ENCODE data around the gene RNLS. TPM values are rescaled to one million over a fixed set of nuclear protein-coding genes. Genes with fewer than 3 reads are reported as not detected.

RNLS gene
- total and polyA plus RNA-seq, 4 donors: 5.8 to 11.6 (median 7.9) TPM

DNA sequence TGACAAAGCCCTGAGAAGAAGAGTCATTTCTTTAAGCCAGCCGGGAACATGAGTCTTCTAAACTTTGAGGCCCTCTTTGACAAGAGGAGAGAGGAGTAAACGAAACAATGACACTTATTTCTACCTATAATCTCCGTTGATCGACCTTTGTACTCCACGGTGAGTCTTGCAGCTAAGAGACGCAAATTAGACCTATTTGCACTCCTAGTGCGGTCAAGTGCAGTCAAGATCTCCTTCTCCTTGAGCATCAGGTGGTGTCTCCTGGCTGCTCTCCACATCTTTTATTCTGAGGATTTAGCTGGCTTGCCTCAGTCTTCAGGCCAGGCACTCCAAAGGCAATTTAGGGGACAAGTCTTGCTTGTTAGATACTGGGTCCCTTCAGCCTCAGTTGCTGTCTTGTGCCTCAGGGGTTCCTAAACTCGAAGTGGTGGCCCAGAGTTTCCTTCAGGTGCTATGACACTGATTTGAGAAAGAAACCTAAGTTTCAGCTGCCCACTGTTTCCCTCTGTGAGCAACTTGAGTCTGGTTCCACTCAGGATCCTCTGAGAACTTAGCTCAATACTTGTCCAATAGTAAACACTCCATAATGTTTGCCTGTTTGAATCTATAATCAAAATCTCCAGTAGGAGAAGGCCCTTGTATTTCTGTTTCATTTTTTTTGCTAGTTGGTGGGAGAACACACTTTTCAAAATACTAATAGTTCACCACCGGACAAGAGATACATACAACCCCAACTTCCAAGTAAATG is 312.9 kb downstream of the RNLS start:
- Histone ChIP-seq H3K27ac (ENCODE audit: low read depth in 1 of 2, low read length in 1 of 2) (no peak overlapping the region), H3K9ac (ENCODE audit: insufficient read depth in 1 of 2, low read length in 2 of 2) (no peak overlapping the region), H3K4me1 (ENCODE audit: control insufficient read depth in 5 of 5, insufficient read depth in 5 of 5, low read length in 5 of 5) (peaks cover 0 to 17% (median 4%) of the 10 kb centered on the region in 5 donors), H3K36me3 (ENCODE audit: control insufficient read depth in 4 of 4, insufficient read depth in 4 of 4, low read length in 4 of 4) (no peaks in the 10 kb centered on the region), H3K27me3 (ENCODE audit: control insufficient read depth in 3 of 3, insufficient read depth in 3 of 3, low read length in 2 of 3) (no peaks in the 10 kb centered on the region), H3K4me3 (no peak overlapping the region), H3K9me3 (ENCODE audit: control insufficient read depth in 4 of 4, insufficient read depth in 3 of 4, low read length in 3 of 4) (no peaks in the 10 kb centered on the region)
- TF ChIP-seq, protein P1, sequence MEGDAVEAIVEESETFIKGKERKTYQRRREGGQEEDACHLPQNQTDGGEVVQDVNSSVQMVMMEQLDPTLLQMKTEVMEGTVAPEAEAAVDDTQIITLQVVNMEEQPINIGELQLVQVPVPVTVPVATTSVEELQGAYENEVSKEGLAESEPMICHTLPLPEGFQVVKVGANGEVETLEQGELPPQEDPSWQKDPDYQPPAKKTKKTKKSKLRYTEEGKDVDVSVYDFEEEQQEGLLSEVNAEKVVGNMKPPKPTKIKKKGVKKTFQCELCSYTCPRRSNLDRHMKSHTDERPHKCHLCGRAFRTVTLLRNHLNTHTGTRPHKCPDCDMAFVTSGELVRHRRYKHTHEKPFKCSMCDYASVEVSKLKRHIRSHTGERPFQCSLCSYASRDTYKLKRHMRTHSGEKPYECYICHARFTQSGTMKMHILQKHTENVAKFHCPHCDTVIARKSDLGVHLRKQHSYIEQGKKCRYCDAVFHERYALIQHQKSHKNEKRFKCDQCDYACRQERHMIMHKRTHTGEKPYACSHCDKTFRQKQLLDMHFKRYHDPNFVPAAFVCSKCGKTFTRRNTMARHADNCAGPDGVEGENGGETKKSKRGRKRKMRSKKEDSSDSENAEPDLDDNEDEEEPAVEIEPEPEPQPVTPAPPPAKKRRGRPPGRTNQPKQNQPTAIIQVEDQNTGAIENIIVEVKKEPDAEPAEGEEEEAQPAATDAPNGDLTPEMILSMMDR (IDR thresholded peaks at IDR 0.05; ENCODE audit: control extremely low read depth, extremely low read depth): no peak
- ATAC-seq (ENCODE audit: insufficient read depth, low FRiP score): no peak
- no peak for DNase-seq
- WGBS, 2 donors: 77 to 88% methylated on average over 9 of the region's 9 CpGs

DNA sequence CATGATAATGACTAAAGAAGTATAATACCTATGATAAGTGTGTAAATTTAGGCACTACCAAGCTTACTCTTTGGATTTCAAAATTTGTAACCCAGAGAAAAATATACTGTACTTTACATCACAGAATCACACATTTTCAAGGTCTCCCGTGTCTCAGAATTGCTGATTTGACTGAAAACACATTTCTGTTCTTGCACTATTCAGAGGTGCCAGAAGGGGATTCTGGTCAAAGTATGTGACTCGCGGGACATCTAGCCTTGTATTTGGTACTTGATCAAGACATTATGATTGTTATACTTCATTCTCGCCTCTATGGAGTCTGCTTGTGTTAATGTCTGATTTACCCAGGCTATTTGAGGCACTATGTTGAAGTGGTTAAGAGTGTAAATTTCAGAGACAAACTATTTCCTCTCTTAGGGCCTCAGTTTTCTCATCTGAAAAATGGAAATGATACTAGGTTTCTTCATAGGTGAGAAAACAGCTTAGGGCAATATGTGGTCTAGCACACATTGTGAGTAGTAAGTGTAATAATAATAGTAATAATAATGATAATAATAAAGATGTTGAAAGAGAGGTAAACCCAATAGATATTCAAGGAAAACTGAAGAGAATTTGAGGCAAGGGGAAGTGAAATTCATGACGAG is 320.4 kb downstream of the RNLS start:
- WGBS, 2 donors: 90 to 96% methylated on average over 5 of the region's 5 CpGs
- no peaks in the 10 kb centered on the region for H3K9me3 ChIP-seq (ENCODE audit: control insufficient read depth in 4 of 4, insufficient read depth in 3 of 4, low read length in 3 of 4)

DNA sequence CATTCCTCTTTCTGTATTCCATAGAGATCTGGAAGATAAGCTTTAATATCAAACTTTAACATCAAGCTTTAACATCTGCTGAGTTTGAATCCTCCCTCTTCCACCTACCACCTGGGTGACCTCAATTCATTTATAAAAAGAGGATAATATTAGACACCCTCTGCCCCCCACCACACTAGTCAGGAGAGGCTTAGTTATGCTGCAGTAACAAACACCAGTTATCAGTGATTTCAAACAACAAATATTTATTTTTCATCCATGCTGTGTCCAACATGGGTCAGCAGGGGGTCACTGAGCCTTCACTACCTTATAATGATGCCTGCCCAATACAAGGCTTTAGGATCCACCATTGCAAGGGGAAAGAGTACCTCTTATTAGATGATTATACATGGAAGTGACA is 322.0 kb downstream of the RNLS start:
- H3K27ac ChIP-seq (ENCODE audit: low read depth in 1 of 2, low read length in 1 of 2): no peak overlapping the region
- H3K27me3 ChIP-seq (ENCODE audit: control insufficient read depth in 3 of 3, insufficient read depth in 3 of 3, low read length in 2 of 3): no peaks in the 10 kb centered on the region
- TF ChIP-seq, protein P1 (IDR thresholded peaks at IDR 0.05; ENCODE audit: control extremely low read depth, extremely low read depth): no peak
- H3K36me3 ChIP-seq (ENCODE audit: control insufficient read depth in 4 of 4, insufficient read depth in 4 of 4, low read length in 4 of 4): no peaks in the 10 kb centered on the region
- peaks cover 0 to 5% (median 0%) of the 10 kb centered on the region in 5 donors for H3K4me1 ChIP-seq (ENCODE audit: control insufficient read depth in 5 of 5, insufficient read depth in 5 of 5, low read length in 5 of 5)
- DNase-seq: no peak
- no peak overlapping the region for H3K4me3 ChIP-seq
- no peak overlapping the region for H3K9ac ChIP-seq (ENCODE audit: insufficient read depth in 1 of 2, low read length in 2 of 2)
- H3K9me3 ChIP-seq (ENCODE audit: control insufficient read depth in 4 of 4, insufficient read depth in 3 of 4, low read length in 3 of 4): no peaks in the 10 kb centered on the region
- no peak for ATAC-seq (ENCODE audit: insufficient read depth, low FRiP score)

More for the DNA sequence above, 320.4 kb downstream of the RNLS start:
- no peak for DNase-seq
- TF ChIP-seq, protein P1 (IDR thresholded peaks at IDR 0.05; ENCODE audit: control extremely low read depth, extremely low read depth): no peak
- Histone ChIP-seq H3K27ac (ENCODE audit: low read depth in 1 of 2, low read length in 1 of 2) (no peak overlapping the region), H3K27me3 (ENCODE audit: control insufficient read depth in 3 of 3, insufficient read depth in 3 of 3, low read length in 2 of 3) (no peaks in the 10 kb centered on the region), H3K36me3 (ENCODE audit: control insufficient read depth in 4 of 4, insufficient read depth in 4 of 4, low read length in 4 of 4) (no peaks in the 10 kb centered on the region), H3K4me3 (no peak overlapping the region), H3K9ac (ENCODE audit: insufficient read depth in 1 of 2, low read length in 2 of 2) (no peak overlapping the region), H3K4me1 (ENCODE audit: control insufficient read depth in 5 of 5, insufficient read depth in 5 of 5, low read length in 5 of 5) (peaks cover 0 to 3% (median 0%) of the 10 kb centered on the region in 5 donors)
- ATAC-seq (ENCODE audit: insufficient read depth, low FRiP score): no peak

Measured in lung (tissue), 12 donors.